Left lobe of liver (tissue), 2 donors: ENCODE results near the gene REEP5. TPM values are rescaled to one million over a fixed set of nuclear protein-coding genes. Genes with fewer than 3 reads are reported as not detected.
"Not testable (repeated sequence)": the region's sequence is repeated elsewhere in the genome, so short reads cannot be mapped to it uniquely, and the experiment has no call there.

ENCODE experiments used
- ATAC-seq: fragments of 200-7000 bp; cut with Tn5 transposase; one replicate; pipeline ENCODE4 v1.9.1; 2020; ENCODE audit warnings: mild to moderate bottlenecking, moderate library complexity
- DNase-seq: peaks from one replicate; pipeline ENCODE4 v3.0.0-alpha.2; 2020; ENCODE audit warnings: low spot score
- total RNA-seq: library from RNA; stranded (reverse); gene quantifications from one replicate; pipeline ENCODE4 v1.2.1, GENCODE V29; 2021
- donor health status: DM: no; HTN: no; CAD: no; lungs with moderate emphysema.
- donor health status: DM: no; HTN: yes; CAD: no.

The REEP5 gene
- total RNA-seq, 1 donor from 2014 or later: 73.3 TPM

DNA sequence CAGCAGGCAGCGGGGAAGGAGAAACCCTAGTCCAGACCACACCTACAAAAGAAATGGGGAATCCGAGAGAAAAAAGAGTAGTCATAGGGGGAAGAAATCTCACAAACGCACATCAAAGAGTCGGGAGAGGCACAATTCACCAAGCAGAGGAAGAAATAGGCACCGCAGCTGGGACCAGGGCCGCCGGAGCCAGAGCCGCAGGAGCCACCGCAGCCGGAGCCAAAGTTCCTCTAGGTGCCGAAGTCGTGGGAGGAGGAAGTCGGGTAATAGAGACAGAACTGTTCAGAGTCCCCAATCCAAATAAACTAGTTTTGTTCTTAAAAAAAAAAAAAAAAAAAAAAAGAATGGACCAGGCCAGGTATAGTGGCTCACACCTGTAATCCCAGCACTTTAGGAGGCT lies 29.3 kb downstream of the REEP5 start:
- ATAC-seq: no peak
- DNase-seq: no peak

DNA sequence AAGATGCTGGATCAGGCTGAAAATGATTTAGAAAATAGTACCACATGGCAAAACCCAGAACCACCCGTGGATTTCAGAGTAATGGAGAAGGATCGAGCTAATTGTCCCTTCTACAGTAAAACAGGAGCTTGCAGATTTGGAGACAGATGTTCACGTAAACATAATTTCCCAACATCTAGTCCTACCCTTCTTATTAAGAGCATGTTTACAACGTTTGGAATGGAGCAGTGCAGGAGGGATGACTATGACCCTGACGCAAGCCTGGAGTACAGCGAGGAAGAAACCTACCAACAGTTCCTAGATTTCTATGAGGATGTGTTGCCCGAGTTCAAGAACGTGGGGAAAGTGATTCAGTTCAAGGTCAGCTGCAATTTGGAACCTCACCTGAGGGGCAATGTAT lies 30.0 kb downstream of the REEP5 start:
- not testable (repeated sequence) for DNase-seq

DNA sequence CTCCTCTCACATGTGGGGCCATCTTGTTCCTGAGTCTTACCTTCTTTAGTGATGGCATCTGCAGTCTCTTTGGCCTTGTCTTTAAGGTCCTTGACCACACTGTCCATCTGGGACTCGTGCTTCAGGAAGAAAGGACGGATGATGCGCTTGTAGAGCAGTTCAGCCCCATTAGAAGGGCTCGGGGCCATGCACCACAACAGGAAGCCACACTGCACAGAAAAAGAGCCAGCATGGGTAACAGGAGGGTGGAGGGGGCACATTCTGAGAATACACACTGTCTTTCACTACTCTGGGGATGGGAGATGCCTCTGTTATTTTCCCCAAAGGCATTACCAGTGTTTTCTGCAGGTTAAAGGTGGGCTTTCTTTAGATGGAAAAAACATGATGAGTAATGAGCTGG lies 35.1 kb downstream of the REEP5 start:
- DNase-seq: no peak
- ATAC-seq: no peak

More for the DNA sequence above, 30.0 kb downstream of the REEP5 start:
- not testable (repeated sequence) for ATAC-seq

DNA sequence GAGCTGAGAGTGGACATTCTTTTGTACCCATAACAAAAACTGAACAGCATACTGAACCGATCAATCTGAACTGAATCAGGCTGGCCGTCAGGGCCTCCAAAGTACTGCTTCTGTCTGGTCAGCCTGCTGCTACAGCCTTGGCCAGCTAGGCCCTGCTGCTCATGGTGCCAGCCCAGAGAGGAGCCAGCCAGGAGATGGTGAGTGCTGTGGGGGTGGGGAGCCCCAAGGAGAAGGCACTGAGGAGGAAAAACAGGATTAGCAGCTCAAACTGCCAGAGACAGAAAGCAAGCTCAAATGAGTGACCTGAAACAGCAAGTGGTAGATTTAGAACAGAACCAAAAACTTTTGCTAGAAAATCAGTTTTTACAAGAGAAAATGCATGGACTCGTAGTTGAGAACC lies 37.0 kb downstream of the REEP5 start:
- DNase-seq: no peak
- ATAC-seq: peak; percentile 33

DNA sequence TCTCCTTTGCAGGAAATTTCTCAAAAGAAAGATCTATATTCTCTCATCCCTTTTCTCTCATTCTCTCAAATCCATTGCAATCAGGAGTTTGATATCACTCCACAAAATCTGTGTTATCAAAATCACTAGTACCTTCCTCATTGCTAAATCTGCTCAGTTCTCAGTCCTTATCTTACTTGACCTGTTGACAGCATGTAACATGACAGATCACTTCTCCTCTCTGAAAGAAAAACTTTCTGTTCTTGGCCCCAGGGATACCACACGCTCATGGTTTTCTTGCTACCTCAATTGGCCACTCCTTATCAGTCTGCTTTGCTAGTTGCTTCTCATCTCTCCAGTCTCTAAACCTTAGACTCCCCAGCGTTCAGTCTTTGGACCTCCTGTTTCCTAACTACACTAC lies 38.8 kb downstream of the REEP5 start:
- ATAC-seq (no peak), DNase-seq (no peak)

DNA sequence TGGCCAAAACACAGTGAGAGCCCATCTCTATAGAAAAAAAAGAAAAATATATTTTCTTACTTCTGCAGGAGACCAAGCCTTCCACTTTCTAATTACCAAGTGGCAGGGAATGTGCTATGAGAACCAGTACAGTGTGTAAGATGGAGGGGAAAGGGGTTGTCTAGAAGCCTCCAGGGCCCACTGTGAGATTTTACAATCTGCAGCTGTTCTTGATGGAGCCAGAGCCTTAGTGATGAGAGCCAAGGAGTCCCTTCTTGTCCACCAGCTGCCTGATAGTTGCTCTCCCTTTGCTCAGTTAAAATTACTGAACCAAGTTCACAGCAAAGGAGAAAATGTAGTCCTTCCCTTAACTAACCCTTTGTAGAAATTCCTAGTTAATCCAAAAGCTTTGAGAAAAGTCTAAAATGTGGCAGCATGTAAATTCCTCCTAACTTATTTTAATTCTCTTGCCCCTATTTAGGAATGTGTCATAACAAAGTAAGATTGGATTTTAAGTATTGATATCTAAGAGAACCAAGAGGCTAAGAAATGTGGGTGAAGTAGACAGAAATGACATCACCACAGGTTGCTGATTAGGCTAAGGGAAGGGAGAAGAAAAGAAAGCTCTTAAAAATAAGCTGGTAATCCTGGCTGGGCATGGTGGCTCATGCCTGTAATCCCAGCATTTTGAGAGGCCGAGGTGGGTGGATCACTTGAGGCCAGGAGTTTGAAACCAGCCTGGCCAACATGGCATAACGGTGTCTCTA lies 41.6 kb downstream of the REEP5 start:
- no peak for ATAC-seq

DNA sequence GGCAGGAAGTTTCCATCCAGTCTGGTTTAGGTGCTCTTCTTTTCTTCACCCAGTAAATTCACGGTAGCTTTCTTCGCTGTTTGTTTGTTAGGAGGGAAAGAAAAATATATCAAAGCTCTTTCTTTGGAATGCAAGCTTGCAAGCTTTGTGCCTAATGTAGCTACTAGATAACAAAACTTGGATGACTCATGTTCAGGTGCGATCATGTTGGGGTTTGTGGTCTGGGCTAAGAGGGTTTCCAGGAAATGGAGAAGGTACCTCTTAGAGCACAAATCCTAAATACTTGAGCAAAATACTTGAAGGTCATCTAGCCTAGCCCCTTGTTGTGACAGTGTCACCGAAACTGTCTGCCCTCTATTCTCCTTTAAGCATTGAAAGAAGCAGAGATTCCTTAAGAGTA lies 43.3 kb downstream of the REEP5 start:
- DNase-seq (no peak), ATAC-seq (no peak)

More for the DNA sequence above, 41.6 kb downstream of the REEP5 start:
- DNase-seq: no peak

DNA sequence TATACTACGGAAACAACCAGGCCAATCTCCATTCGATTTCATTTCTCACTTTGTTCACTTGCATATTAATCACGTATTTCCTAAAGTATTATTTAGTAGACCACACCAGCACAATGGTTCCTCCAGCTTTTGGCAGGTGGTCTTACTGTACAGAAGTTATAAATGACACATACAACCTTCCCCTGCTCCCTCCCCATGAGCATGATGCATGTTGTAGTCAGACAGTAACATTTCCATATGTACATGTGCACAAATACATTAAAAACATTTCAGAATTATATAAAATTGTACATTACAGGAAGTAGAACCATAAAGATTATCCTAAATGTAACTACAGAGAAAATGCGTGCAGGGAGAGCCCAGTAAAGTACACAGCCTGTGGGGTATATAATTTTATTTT lies 43.9 kb downstream of the REEP5 start:
- ATAC-seq (no peak), DNase-seq (no peak)

DNA sequence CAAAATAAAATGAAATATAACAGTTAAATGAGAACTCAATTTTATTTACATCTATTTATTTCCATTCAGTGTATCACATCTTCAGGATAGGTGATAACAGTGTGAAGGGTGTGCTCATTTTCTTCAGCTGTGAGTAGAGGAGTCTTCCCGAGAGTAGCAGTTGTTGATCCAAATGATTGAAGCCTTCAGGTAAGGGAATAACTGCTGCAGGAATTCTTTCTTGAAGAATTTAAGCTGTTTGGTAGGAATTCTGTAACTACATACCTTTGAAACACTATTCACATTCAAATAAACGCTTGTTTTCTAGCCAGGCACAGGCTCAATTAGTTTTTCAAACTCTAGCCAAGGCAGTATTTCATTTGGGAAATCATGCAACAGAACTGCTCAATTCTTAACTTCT lies 45.7 kb downstream of the REEP5 start:
- no peak for ATAC-seq
- DNase-seq: no peak

DNA sequence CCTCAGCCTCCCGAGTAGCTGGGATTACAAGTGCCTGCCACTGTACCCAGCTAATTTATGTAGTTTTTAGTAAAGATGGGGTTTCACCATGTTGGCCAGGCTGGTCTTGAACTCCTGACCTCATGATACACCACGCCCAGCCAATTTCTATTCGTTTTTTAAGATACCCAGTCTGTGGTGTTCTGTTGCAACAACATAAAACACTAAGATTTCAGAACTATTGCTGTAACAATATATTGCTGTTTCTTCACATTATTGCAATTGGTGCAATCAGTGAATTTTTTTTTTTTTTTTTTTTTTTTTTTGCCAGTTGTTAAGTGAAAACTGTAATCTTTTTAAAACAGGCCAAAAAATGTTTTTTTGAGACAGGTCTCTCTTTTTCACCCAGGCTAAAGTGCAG lies 51.1 kb downstream of the REEP5 start:
- ATAC-seq: no peak
- no peak for DNase-seq

DNA sequence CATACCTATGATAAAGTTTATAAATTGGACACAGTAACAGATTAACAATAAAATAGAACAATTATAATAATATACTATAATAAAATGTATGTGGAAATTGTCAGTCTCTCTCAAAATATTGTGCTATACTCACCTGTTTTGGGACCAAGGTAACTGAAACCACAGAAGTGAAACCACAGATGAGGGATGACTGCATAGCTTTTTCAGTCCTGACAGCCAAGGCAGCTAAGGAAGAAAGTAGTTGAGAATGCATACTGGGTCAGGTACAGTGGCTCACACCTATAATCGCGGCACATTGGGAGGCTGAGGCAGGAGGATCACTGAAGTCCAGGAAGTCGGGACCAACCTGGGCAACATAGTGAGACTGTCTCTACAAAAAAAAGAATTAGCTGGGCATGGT lies 52.1 kb downstream of the REEP5 start:
- ATAC-seq: no peak
- no peak for DNase-seq

DNA sequence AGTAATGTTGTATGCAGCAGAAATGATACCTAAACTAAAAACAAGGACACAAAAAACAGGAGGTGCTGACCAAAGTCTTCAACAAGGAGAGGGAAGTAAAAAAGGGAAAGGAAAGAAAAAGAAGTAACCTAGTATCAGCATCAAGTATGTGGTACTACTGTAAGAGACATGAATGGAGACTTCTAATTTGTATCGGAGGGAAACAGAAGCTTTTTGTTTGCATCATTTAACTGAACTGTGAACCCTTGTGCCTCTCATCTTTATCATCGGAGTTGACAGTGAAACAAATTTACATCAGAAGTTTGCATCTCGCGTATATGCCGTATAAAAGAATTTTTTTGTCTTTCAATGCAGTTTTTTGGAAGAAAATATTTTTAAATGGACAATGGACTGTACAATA lies 54.6 kb downstream of the REEP5 start:
- DNase-seq (no peak), ATAC-seq (no peak)

DNA sequence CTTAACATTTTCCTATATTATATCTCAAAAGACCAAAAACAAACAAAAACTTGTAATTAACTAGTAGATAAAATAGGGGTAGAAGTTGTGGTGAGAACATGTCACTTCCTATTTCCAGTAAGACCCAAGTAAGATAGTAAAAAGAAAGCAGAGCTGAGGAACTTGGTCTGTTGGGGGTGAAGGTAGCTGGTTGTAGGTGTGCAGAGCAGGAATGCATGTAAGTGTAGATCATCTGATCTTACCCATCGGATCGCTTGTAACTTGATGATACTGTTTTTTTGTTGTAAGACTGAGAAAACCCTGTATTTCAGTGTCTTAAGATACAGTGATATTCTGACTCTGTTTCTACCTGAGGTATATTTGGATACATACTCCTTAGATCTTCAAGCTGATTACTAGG lies 55.3 kb downstream of the REEP5 start:
- ATAC-seq: no peak

DNA sequence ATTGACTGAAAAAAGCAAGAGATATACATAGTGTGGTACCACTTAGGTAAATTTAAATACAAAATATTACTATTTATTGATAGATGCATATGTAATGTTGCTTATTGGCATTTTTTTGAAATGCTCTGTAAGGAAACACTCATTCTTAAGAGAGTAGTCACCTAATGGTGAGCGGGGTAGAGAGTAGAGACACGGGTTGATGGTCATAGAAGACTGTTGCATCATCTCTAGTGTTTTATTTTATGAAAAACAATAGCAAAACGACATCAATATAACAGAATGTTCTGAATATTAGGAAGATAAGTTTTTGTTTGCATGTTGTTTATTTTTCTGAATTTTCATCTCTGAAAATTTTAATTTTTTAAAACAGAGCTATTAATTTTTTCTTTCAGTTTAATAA lies 56.9 kb downstream of the REEP5 start:
- ATAC-seq: no peak
- DNase-seq: no peak

More for the DNA sequence above, 55.3 kb downstream of the REEP5 start:
- DNase-seq: no peak

DNA sequence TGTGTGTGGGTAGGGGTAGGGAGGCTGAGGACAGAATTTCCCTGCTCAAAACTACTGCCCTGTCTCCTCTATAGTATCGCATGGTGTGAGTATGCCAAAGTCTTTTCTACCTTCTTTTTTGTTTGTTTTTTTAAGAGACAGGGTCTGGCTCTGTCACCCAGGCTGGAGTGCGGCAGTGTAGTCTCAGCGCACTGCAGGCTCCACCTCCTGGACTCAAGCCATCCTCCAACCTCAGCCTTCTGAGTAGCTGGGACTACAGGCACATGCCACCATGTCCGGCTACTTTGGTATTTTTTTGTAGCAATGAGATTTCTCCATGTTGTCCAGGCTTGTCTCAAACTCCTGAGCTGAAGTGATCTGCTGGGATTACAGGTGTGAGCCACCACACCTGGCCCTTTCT lies 58.5 kb downstream of the REEP5 start:
- ATAC-seq: peak; percentile 58
- DNase-seq: peak; percentile 60

DNA sequence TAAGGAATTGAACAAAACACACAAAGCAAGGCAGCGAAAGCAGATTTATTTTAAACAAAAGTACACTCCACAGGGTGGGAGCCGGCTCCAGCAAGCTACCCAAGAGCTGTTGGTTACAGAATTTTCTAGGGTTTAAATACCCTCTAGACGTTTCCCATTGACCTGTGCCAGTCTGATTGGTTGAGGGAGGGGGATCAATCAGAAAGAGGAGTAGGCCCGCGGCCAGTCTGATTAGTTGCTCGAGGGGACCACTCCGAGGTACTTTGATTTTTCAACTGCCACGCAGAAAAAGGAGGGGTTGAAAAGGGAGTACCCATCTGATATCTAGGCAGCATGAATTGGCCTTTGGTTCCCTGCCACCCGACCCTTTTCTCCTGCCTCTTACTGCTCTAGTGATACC lies 59.9 kb downstream of the REEP5 start:
- no peak for ATAC-seq

DNA sequence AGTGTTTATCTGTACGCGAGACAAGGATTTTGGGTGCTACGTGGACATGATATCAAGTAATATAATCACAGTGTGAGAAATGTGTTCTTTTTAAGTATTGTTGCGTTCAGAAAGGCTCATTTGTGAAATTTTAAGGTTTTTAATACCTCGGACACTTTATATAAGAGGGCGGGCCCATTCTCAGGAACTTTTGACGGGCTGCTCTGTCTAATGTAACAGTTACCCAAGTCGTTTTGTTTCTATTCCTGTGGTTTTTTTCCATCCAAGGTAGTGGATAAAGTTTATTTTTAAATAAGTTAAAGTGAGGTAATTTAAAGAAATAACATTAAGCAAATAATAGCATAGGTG lies 60.4 kb downstream of the REEP5 start:
- no peak for ATAC-seq

More for the DNA sequence above, 59.9 kb downstream of the REEP5 start:
- DNase-seq: no peak

DNA sequence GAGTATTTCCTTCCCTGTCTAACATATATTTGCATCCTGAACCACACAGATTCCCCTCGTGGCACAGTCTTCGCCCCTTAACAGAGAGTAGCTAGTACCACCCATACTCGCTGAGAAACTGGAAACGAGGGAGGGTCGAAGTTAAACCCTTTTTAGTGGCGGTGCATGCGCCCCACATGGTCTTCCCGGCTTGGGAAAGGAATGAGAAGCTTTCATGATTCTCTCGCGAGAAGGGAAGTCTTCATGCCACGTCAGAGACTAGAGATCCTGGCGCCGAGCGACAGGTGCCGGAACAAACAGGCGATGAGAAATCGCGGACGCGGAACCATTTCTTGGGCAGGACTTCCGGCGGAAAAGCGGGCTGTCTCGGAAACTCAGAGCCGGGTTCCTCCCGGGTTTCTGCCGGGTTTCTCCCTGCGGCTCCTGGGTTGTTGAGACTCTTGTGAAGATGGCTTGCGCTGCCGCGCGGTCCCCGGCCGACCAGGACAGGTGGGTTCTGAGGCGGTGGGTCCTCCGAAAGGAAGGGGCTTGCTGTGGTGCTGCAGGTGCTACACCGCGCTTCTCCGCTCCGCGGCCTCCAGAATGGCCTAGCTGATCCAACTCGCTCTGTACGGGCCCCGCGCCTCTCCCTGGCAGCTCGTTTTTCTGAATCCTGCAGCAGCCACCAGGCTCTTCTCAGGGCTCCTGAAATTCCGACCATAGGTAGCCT lies 60.9 kb downstream of the REEP5 start, which contains the start of gene SRP19:
Gene SRP19, plus strand, starts transcription at position 359 of the 709 bp plus-strand sequence. Its CDS starts 90 bp downstream, at position 449.
- ATAC-seq (peak; percentile 97), DNase-seq (peak; percentile 95)

More for the DNA sequence above, 60.4 kb downstream of the REEP5 start:
- DNase-seq: no peak

DNA sequence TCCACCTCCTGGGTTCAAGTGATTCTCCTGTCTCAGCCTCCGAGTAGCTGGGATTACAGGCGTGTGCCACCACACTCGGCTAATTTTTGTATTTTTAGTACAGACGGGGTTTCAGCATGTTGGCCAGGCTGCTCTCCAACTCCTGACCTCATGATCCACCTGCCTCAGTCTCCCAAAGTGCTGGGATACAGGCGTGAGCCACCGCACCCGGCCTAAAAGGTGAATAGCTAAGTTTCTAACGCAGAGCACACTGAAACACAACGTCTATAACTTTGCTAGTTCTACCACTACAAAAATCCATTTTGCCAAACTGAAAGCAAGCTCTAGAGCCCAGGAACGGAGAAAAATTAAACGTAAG lies 61.5 kb downstream of the REEP5 start:
- ATAC-seq, DNase-seq: not testable (repeated sequence)

DNA sequence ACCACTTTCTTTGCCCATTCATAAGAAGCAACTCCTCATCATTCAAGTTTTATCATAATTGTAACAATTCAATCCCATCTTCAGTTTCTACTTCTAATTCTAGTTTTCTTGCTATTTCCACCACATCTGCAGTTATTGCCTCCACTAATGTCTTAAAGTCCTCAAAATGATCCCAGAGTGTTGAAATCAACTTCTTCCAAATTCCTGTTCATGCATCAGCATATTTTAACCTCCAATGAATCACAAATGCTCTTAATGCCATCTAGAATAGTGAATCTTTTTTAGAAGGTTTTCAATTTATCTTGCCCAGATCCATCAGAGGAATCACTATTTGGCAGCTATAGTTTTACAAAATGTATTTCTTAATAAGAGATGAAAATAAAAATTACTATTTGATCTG lies 64.2 kb downstream of the REEP5 start:
- ATAC-seq: no peak
- DNase-seq: no peak

DNA sequence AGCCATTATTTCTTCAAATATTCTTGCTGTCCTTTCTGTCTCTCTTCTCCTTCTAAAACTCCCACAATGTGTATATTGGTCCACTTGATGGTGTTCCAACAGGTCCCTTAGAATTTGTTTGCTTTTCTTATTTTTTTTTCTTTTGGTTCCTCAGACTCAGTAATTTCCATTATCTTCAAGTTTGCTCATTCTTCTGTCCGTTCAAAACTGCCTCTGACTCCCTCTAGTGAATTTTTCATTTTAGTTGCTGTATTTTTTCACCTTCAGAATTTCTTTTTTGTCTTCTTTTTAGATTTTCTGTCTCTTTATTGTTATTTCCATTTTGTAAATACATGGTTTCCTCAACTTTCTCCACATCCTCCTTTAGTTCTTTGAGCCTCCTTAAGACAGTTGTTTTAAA lies 67.4 kb downstream of the REEP5 start:
- no peak for ATAC-seq
- DNase-seq: no peak

DNA sequence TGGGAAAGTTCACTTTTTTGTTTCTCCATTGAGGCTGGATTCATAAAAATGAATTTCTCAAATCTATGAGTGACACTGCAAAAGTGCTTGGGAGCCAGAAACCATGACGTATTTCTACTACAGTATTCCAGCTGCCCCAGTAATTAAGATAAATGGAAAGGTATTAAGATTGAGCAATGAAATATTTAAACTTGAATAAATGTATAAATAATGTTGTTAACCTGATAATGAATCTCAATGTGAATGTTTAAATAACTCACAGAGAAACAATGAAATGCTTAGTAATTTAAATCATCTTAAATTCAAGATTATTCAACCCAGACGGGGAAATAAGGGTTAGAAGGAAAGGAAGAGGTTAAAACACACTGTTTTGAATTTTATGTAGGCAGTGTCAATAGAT lies 72.1 kb downstream of the REEP5 start:
- DNase-seq: no peak
- ATAC-seq: no peak
